Suprapubic skin (tissue), 3 donors: Measurements from ENCODE around the gene KCND2.

Experiments
- POLR2A ChIP-seq, 2 donors: fragments of 450-650 bp; IDR thresholded peaks; one replicate each; pipeline ENCODE4 v1.6.1; 2017; ENCODE audit warnings: antibody characterized with exemption in 2 of 2, mild to moderate bottlenecking in 2 of 2, moderate library complexity in 2 of 2
- TF ChIP-seq, protein P1 (sequence below), 2 donors: fragments of 200-600 bp in 1 of 2; fragments of 450-650 bp in 1 of 2; sonication (generic) in 1 of 2; IDR thresholded peaks; one replicate each; pipeline ENCODE4 v1.5.1; 2016 to 2019; ENCODE audit warnings: antibody characterized with exemption in 2 of 2, mild to moderate bottlenecking in 1 of 2, moderate library complexity in 1 of 2

GRCh38 chr7:120720317-120720716, 447.3 kb downstream of the KCND2 start:
- TF ChIP-seq, protein P1, sequence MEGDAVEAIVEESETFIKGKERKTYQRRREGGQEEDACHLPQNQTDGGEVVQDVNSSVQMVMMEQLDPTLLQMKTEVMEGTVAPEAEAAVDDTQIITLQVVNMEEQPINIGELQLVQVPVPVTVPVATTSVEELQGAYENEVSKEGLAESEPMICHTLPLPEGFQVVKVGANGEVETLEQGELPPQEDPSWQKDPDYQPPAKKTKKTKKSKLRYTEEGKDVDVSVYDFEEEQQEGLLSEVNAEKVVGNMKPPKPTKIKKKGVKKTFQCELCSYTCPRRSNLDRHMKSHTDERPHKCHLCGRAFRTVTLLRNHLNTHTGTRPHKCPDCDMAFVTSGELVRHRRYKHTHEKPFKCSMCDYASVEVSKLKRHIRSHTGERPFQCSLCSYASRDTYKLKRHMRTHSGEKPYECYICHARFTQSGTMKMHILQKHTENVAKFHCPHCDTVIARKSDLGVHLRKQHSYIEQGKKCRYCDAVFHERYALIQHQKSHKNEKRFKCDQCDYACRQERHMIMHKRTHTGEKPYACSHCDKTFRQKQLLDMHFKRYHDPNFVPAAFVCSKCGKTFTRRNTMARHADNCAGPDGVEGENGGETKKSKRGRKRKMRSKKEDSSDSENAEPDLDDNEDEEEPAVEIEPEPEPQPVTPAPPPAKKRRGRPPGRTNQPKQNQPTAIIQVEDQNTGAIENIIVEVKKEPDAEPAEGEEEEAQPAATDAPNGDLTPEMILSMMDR (IDR thresholded peaks at IDR 0.05): no peak
- TF ChIP-seq POLR2A (IDR thresholded peaks at IDR 0.05): no peak
